Measurements from ENCODE around the gene SMYD3.

- no peak for TF ChIP-seq POLR2A (IDR thresholded peaks at IDR 0.05)
- no peak for TF ChIP-seq CTCF (IDR thresholded peaks at IDR 0.05)
These were observed 26.4 kb upstream of the SMYD3 start for GRCh38 chr1:246533371-246533905.
